Measurements from ENCODE around the gene UNC5C. TPM values are rescaled to one million over a fixed set of nuclear protein-coding genes. Genes with fewer than 3 reads are reported as not detected.

UNC5C gene
- total RNA-seq, 1 experiment from 2014 or later: 1.0 TPM

- Mint-ChIP-seq H3K27ac (no peak overlapping the region), H3K9me3 (no peaks in the 10 kb centered on the region), H3K27me3 (ENCODE audit: low read depth) (peaks cover 55% of the 10 kb centered on the region), H3K36me3 (no peaks in the 10 kb centered on the region), H3K4me3 (peak overlapping the region; percentile 85), H3K4me1 (peaks cover 31% of the 10 kb centered on the region)
- ChIA-PET CTCF (interaction anchor here (3.5 kb wide), 1 partner anchor 36 kb away, joined by 15 read pairs; no protein-coding TSS in a partner anchor), POLR2A (no interaction called here)
- no peak for TF ChIP-seq ZNF423 (CRISPR knock-in tag; IDR thresholded peaks at IDR 0.05)
- no peak for TF ChIP-seq HMGA2 (CRISPR knock-in tag; IDR thresholded peaks at IDR 0.05)
- TF ChIP-seq JAZF1 (CRISPR knock-in tag; IDR thresholded peaks at IDR 0.05): no peak
- TF ChIP-seq ELF4 (CRISPR knock-in tag; IDR thresholded peaks at IDR 0.05; ENCODE audit: low read depth): no peak
- TF ChIP-seq ZNF512 (CRISPR knock-in tag; IDR thresholded peaks at IDR 0.05; ENCODE audit: borderline replicate concordance): no peak
- TF ChIP-seq ZNF232 (CRISPR knock-in tag; IDR thresholded peaks at IDR 0.05): no peak
- DNase-seq (ENCODE audit: low spot score): no peak
- ATAC-seq: no peak
These were observed 2.6 kb downstream of the UNC5C start for GRCh38 chr4:95546221-95546620.

GRCh38 chr4:95545546-95545945, 3.2 kb downstream of the UNC5C start:
- ATAC-seq (no peak), DNase-seq (ENCODE audit: low spot score) (no peak)
- ChIA-PET POLR2A (no interaction called here), CTCF (interaction anchor here (1.1 kb wide), 1 partner anchor 35 kb away, joined by 3 read pairs; no protein-coding TSS in a partner anchor)
- Mint-ChIP-seq H3K27me3 (ENCODE audit: low read depth) (peaks cover 50% of the 10 kb centered on the region), H3K27ac (no peak overlapping the region), H3K9me3 (no peaks in the 10 kb centered on the region), H3K4me1 (peaks cover 28% of the 10 kb centered on the region), H3K4me3 (no peak overlapping the region), H3K36me3 (no peaks in the 10 kb centered on the region)
- TF ChIP-seq ERG (CRISPR knock-in tag; IDR thresholded peaks at IDR 0.05): no peak
- no peak for TF ChIP-seq ELF4 (CRISPR knock-in tag; IDR thresholded peaks at IDR 0.05; ENCODE audit: low read depth)
- TF ChIP-seq ZNF219 (CRISPR knock-in tag; IDR thresholded peaks at IDR 0.05; ENCODE audit: borderline replicate concordance): no peak
- TF ChIP-seq ZBTB43 (CRISPR knock-in tag; IDR thresholded peaks at IDR 0.05): no peak
- no peak for TF ChIP-seq TCF7 (CRISPR knock-in tag; IDR thresholded peaks at IDR 0.05; ENCODE audit: low read depth)
- TF ChIP-seq FOXK1 (CRISPR knock-in tag; IDR thresholded peaks at IDR 0.05): no peak
- TF ChIP-seq USF2 (CRISPR knock-in tag; IDR thresholded peaks at IDR 0.05): no peak
- TF ChIP-seq JUN (CRISPR knock-in tag; IDR thresholded peaks at IDR 0.05): no peak
- no peak for TF ChIP-seq GABPB1 (CRISPR knock-in tag; IDR thresholded peaks at IDR 0.05)
- no peak for TF ChIP-seq PREB (CRISPR knock-in tag; IDR thresholded peaks at IDR 0.05; ENCODE audit: borderline replicate concordance)
- TF ChIP-seq ZNF317 (CRISPR knock-in tag; IDR thresholded peaks at IDR 0.05; ENCODE audit: borderline replicate concordance, low read depth): no peak
- no peak for TF ChIP-seq NR1H2 (CRISPR knock-in tag; IDR thresholded peaks at IDR 0.05)
